Limb (tissue), 2 donors: ENCODE measurements around the gene NMNAT1.
A peak's percentile ranks its signal among the peaks of the same experiment; 100 is the strongest.
"Not testable (repeated sequence)": the region's sequence is repeated elsewhere in the genome, so short reads cannot be mapped to it uniquely, and the experiment has no call there.

Experiments
- DNase-seq, 2 donors: peaks; one replicate each; pipeline ENCODE4 v3.0.0-alpha.2; 2016; ENCODE audit errors: extremely low spot score in 2 of 2

The NMNAT1 gene

GRCh38 chr1:9942939-9943788 lies at the start of gene NMNAT1, which contains the start of gene LZIC:
Gene NMNAT1 (plus strand): TSS chr1:9943475. CDS start chr1:9972074, 28,599 bp downstream.
Gene LZIC (minus strand): TSS chr1:9943391. CDS start chr1:9936619, 6,772 bp downstream.
- DNase-seq, result peak; percentile 91 to 96

GRCh38 chr1:9894115-9894514 lies 49.2 kb upstream of the NMNAT1 start:
- no peak for DNase-seq

- DNase-seq, result no peak
Measured at GRCh38 chr1:9900142-9901043, 42.9 kb upstream of the NMNAT1 start.

GRCh38 chr1:9901148-9902059 lies 41.9 kb upstream of the NMNAT1 start:
- no peak for DNase-seq

GRCh38 chr1:9902060-9902452 lies 41.2 kb upstream of the NMNAT1 start:
- no peak for DNase-seq

DNA sequence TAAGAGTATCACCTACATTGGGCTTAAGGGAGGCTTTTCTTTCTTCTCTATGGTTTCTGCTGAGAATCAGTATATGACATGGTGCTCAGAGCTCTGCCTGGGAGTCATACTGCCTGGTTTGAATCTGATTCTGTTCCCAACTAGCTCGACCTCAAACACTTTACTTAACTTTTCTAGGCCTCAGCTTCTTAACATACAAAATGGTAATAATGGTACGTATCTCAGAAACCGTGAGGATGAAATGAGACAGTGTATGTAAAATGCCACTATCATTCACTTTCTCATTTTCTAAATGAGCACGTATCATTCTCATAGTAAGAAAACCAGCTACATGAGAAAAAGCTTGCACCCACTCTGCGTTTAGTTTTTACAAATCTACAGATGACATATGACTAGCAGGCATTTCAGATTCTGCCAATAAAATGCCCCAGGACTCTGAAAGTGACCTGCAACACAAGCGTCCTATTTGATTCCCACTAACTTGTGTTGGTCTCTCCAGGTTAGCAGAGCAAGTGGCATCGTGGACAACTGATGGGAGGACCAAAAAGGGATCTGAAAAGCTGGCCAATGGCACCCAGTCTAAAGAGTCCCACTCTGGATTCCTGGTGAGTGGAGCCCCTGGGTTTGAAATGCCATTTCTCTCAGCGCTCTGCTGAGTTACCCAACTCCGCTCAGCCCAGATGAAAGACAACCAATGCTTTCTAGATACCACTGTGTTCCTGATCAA lies 39.3 kb upstream of the NMNAT1 start:
- no peak for DNase-seq

- DNase-seq, result no peak
Measured at GRCh38 chr1:9904596-9904995, 38.7 kb upstream of the NMNAT1 start.

GRCh38 chr1:9905010-9905409 lies 38.3 kb upstream of the NMNAT1 start:
- no peak for DNase-seq

DNA sequence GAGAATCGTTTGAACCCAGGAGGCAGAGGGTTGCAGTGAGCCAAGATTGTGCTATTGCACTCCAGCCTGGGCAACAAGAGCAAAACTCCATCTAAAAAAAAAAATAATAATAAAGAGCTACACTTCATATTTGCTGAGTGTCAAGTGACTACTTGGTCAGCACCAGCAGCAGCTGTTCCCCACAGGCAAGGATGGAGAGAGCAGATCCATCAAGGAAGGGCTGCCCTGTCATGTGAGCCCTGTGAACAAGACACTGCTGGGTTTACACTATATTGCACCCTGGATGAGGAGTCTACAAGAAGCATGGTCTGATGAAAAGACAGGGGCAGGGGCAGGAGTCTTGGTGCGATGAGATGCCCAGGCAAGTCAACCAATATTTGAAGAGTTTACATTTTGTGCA lies 36.8 kb upstream of the NMNAT1 start:
- no peak for DNase-seq

GRCh38 chr1:9907441-9907840 lies 35.8 kb upstream of the NMNAT1 start:
- DNase-seq, result no peak

DNA sequence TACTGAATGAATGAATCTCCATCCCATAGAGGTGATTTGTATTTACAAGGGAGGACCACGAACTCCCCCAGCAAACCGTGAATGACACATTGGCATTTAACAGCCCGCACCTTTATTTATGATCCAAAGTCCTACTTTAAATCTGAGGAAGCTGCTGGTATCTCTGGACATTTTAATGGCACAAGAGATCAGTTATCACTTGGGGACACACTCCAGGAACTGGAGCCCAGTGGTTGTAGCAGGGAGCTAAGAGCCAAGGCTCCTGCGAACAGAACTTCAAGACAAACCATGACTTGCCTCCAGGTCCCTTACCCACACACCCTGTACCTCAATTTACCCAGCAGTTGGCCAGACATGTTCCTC lies 34.4 kb upstream of the NMNAT1 start:
- no peak for DNase-seq

DNA sequence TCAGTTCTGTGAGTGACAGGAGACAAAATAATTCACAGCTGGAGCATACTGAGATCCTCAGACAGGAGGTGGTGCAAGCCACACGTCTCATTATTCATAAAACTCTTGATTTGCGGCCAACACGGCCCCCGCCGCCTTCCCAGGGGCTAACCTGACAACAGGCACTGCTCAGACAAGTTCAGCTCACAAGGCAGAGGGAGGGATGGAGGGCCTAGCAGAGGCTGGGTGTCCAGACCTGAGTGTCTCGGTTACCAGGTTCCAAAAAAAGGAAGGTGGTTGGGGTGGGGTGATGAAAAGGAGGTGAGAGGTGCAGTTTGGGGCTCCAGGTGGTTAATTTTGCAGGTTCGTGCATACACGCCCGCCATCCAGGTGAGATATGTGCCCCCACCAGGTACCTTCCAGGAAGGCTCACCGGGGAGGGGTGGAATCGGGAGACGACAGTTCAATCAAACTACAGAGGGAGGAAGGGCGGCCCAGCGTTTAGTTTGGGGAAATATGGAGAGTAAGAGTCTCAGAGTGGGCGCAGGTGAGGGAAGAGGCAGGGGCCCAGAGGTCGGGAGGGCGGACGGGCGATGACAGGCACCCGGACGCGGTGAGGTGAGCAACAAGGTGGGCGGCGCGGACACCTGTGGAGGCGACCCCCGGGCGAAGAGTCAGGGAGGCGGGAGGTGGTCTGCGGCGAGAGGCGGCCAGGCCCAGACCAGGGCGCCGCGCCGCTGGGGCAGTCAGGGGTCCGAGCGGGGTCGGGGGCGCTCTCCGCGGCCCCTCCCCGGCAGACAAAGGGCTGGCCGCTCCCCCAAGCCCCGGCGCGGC lies 33.8 kb upstream of the NMNAT1 start:
- DNase-seq, result peak in 1 of 2 donors; percentile 45

DNA sequence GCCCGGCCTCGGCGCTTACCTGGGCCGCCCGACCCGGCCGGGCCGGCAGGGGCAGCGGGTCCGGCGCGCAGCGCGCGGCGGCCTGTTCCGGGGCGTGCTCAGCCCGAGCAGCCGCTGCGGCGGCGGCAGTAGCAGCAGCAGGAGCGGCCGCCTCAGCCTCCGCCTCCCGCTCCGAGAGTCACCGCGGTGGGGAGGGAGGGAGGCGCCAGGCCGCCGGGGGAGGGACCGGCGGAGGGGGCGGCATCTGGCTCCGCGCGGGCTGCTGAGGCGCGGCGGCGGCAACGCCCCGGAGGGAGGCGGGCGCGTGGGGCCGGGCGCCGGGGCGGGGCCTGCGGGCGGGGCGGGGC lies 33.2 kb upstream of the NMNAT1 start, which contains the start of gene CTNNBIP1:
CTNNBIP1 (minus strand) TSS at position 194 of the 347 bp plus-strand sequence. CDS start 38,205 bp downstream, outside the sequence.
- no peak for DNase-seq

GRCh38 chr1:9910423-9911178 lies 32.7 kb upstream of the NMNAT1 start:
- DNase-seq, result peak; percentile 98 to 100

GRCh38 chr1:9912264-9912936 lies 30.9 kb upstream of the NMNAT1 start:
- no peak for DNase-seq

- DNase-seq, result no peak
Measured at GRCh38 chr1:9914610-9914937, 28.7 kb upstream of the NMNAT1 start.

DNA sequence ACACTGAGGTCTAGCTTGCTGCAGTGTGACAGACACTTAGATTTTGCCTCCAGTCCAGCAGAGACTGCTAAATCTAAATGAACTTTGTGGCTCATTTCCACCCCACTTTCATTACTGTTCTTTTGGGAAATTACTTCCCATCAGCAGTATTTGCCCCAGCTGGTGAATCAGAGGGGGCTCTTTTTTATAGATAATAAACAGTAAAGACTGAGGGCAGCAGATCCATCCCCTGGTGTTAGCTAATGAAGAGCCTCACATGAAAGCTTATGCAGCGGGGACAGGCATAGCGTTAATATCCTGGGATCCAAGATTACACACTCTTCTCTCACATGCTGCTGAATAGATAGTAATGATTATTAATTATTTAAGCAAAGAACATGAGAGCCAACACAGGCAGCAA lies 26.8 kb upstream of the NMNAT1 start:
- no peak for DNase-seq

DNA sequence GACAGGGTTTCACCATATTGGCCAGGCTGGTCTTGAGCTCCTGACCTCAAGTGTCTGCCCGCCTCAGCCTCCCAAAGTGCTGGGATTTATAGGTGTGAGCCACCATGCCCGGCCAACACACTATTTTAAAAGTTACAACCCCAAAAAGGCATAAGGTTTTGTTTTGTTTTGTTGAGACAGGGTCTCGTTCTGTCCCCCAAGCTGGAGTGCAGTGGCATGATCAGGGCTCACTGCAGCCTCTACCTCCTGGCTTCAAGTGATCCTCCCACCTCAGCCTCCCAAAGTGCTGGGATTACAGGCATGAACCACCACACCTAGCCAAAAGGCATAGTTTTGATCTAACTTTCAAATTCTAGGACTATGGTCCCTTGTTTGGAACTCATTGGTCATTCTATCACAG lies 25.8 kb upstream of the NMNAT1 start:
- DNase-seq, result not testable (repeated sequence)

DNA sequence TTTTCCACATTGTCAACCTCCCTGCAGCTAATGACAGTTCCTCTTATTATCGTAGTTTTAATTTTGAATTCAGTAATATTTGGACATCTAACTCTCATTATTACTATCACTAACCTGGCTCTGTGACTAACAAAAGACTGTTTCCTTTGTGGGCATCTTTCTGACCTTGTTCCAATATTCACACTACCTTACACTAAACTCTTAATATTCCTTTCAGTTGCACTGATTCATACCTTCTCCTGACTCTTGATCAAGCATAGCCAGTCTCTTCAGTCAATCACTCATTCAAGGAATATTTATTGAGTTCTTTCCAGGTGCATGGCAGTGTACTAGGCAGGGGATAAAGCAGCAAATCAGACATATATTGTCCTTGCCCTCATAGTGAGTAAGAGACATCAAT lies 25.4 kb upstream of the NMNAT1 start:
- no peak for DNase-seq
